Activated T-cell treated with anti-CD3 and anti-CD28 coated beads, Interleukin-2, amount 50 U/mL, for 1 hour (primary cell): Measurements from ENCODE around the gene DLEU7.

ENCODE experiments used
- DNase-seq: peaks from one replicate; pipeline ENCODE4 v3.0.0-alpha.2; 2020

The DLEU7 gene

DNA sequence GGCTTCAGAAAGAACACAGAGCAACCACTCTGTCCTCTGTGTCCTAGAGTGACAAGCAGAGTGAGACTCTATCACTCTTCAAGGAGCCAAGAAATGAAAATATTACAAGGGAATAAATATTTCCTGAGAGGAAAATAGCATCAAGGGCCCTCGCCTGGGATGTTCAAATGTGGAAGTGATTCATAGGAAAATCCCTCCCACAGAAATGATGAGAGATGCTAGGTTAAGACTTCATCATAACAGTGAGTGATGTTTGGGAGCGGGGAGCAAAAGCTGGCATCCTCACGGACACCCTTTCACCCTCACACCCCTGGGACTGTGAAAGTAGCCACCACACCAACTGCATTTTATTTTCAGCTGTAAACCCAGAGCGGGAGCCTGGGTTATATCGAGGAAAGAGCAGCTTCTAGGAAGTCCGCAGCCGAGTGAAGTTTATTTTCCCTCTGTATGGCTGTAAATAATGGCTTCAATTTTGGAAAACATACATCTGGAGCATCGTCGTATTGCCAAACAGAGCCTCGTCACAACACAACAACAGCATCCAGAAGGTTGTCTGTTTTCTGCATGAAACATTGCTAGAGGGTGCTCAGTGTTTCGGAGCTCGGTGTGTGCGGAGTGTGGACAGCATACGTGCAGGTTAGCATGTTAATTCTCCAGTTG is 54.8 kb downstream of the DLEU7 start:
- DNase-seq, result no peak

GRCh38 chr13:50787316-50788195 is 55.9 kb downstream of the DLEU7 start:
- no peak for DNase-seq

- no peak for DNase-seq
These were observed 59.7 kb downstream of the DLEU7 start for GRCh38 chr13:50783717-50784290.

DNA sequence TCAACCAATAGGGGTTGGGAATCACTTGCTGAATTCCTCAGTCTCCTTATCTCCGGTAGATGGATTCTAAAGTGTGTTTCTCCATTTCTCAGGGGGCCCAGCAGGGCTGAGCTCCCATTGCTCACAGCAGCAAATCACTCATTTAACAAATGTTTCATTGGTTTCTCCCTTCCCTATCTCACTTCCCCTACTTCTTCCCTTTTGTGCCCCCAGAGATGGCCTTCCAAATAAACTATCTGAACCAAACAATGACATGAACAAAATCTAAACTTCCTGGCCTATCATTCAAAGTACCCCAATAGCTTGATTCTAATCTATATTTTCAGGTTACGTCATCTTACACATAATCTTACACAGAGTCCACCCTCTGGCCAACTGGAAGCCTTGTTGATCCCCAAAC is 60.4 kb downstream of the DLEU7 start:
- no peak for DNase-seq

DNA sequence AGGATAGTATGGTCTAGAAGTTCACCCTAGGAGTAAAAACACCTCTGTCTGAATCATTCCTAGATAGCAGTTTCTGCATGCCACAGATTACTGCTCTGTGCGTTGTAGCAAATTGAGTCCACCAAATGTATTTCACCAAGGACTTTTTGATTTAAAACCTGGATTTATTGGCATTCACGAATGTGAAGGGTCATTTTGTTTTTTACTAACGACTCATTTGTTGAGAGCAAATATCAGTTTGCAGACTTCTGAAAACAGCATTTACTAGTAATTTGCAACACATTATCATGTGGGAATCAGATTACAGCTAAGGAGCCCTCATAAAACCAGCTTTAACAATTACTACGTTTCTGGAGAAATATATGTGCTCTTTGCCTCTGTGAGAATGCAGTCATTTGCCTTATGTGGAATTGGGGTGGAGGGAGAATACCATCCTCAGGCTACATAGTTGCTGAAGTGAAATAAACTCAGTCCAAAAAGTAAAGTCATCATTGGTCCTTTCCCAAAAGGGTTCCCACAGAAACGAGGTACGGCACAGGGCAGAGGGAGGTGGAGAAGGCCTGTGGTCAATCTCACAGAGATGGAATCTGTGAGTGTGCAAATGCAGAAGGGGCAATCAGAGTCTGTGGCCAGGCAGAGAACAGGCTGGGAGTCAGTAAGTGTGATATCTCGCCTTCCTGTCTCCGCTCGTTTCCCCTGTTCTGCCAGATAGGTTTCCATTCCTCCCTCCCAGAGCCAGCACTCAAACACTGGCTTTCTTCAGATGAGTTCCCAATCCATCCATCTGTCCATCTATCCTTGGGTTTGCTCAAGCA is 63.1 kb downstream of the DLEU7 start:
- no peak for DNase-seq

- DNase-seq, result no peak
These were observed 63.9 kb downstream of the DLEU7 start for GRCh38 chr13:50779443-50780200.
